ENCODE data around the gene AMN. TPM values are rescaled to one million over a fixed set of nuclear protein-coding genes. Genes with fewer than 3 reads are reported as not detected.

Gene AMN
- total RNA-seq, 2 experiments from 2014 or later = 0.17 TPM; not detected in 1

DNA sequence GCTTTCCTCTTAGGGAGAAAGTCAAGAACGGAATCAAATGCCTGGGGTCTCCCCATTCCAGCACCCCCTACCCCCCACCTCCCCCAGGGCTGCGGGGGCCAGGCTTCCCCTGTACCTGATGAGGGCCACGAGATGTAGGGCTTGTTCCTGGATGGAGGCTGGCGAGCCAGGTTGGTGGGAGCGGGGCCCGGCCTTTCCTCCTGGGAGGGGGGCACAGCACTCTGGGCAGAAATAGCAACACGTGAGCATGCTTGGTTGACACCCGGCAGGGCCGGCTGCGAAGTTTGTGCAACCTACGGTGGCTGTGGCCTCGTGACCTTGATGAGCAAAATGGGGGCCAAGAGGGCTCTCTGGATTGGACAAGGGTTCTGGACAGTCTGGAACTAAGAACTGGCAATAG is 15.7 kb downstream of the AMN start:
- intact Hi-C loops (cut with micrococcal nuclease) = no loop called here
- Mint-ChIP-seq H3K9me3 (no peaks in the 10 kb centered on the region), H3K27me3 (no peaks in the 10 kb centered on the region), H3K4me1 (ENCODE audit: low read depth) (no peaks in the 10 kb centered on the region), H3K4me3 (no peak overlapping the region), H3K27ac (no peak overlapping the region), H3K36me3 (no peaks in the 10 kb centered on the region)
- DNase-seq = no peak
- ChIA-PET CTCF (no interaction called here), POLR2A (no interaction called here)

DNA sequence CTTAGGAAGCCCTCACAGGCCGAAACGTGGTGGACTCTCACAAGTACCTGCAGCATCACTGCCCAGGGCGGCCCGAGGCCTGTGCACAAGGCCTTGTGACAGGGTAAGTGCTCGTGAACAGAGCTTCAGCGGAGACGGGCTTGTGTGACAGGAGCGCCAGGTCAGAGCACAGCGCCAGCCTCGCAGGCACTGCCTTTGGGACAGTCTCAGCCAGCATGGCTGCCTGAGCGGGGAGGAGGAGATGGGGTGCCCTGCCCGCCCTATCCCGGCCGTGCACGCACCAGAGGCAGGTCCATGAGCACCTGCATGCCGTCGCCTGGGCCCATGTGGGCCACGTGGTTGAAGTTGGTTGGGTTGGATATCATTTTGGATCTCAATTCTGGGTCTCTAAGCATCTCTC is 16.9 kb downstream of the AMN start:
- no peaks in the 10 kb centered on the region for H3K9me3 Mint-ChIP-seq
- DNase-seq = no peak
- H3K4me1 Mint-ChIP-seq (ENCODE audit: low read depth) = no peaks in the 10 kb centered on the region
- H3K27ac Mint-ChIP-seq = no peak overlapping the region
- no peaks in the 10 kb centered on the region for H3K36me3 Mint-ChIP-seq
- no peak overlapping the region for H3K4me3 Mint-ChIP-seq
- POLR2A ChIA-PET = no interaction called here
- intact Hi-C loops (cut with micrococcal nuclease) = no loop called here
- CTCF ChIA-PET = interaction anchor here (0.7 kb wide), 1 partner anchor 244 kb away, joined by 3 read pairs; no protein-coding TSS in a partner anchor
- H3K27me3 Mint-ChIP-seq = no peaks in the 10 kb centered on the region

DNA sequence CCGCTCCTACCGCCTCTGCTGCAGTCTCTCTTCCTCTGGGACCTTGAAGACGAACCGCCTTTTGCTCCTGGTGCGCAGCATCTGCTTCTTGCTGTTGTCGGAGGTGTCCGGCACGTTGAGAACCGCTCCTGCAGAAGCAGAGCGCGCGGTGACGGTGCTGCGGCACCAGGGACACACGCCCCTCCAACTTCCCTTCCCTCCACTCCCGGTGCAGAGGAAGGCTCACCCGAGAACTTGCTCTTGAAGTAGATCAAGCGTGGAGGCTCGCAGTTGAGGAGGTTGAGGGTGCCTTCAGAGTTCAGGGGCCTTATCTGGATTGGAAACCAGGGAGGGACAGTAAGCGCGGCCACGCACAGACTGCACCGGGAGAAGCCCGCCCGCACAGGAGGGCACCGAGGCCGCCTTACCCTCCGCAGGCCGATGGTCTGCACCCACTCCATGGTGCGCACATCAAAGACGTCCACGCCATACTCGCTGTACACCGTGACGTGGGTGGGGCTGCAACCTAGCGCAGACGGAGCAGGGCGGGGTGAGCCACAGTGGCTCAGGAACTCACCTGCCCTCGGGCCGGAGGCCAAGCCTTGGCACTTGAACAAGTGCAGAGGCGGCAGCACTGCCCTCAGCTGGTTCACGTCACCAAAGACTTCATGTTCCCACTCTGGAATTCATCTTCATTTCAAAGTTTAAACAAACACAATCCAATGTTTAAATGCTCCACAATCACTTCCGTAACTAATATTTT is 17.5 kb downstream of the AMN start:
- H3K27me3 Mint-ChIP-seq = no peaks in the 10 kb centered on the region
- intact Hi-C loops (cut with micrococcal nuclease) = no loop called here
- CTCF ChIA-PET = no interaction called here
- DNase-seq = no peak
- H3K9me3 Mint-ChIP-seq = no peaks in the 10 kb centered on the region
- H3K4me1 Mint-ChIP-seq (ENCODE audit: low read depth) = no peaks in the 10 kb centered on the region
- no peaks in the 10 kb centered on the region for H3K36me3 Mint-ChIP-seq
- POLR2A ChIA-PET = no interaction called here
- H3K27ac Mint-ChIP-seq = no peak overlapping the region
- H3K4me3 Mint-ChIP-seq = no peak overlapping the region

DNA sequence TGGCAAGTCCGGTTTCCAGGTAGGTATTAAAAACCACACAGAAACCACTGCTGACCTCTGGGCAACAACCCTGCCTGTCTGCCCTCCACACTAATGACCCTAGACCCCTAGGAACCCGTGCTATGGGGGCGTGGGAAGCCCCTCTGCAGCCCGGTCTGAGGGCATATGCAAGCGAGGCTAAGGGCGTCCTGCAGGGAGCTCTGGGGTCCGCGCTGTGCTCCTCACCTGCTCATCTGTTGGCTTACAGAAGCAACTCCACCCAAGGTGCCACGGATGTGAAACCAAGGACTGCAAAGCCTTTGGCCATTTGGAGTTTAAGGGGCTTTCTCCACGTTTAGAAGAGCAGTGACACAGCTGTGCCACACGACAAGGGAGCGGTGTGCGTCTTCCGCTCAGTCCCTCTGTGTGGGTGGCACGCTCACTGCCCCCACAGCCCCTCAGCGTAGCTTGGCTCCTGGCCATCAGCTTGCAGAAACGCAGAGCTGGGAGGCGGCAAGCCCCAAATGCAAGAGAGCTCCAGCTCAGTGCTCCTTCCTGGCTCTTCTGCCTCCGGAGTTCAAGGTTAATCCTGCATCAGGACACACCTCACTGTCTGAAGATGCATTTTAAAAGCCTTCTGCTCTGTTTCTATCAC is 18.4 kb downstream of the AMN start:
- H3K4me1 Mint-ChIP-seq (ENCODE audit: low read depth) = no peaks in the 10 kb centered on the region
- POLR2A ChIA-PET = no interaction called here

DNA sequence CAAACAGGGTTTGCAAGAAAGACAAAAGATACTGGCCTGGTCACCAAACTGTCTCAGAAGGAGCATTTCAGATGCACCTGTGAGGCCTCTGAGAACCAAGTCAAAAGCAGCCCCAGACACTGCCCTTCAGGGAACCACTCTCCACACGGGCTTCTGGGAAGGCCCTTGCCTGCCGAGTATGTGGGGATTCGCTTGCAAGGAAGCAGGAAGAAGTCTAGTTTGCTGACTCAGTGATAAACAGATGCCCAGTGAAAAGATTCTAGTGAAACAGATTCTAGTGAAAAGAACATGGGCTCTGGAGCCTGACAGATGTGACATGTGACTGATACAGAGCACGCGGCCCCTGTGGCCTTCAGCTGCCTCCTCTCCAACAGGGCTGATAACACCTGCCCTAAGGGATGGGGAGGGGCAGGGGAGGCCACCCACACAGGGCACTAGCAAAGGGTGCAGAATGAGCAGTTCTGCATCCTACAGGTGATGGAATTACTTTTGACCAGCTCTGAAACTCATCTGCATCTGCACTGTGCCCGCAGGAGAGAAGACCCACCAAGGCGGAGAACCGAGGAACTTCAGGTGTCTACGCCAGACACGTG is 19.1 kb downstream of the AMN start:
- ChIA-PET CTCF (no interaction called here), POLR2A (no interaction called here)
- no peaks in the 10 kb centered on the region for H3K27me3 Mint-ChIP-seq
- DNase-seq = no peak
- no peak overlapping the region for H3K4me3 Mint-ChIP-seq
- H3K4me1 Mint-ChIP-seq (ENCODE audit: low read depth) = peaks cover 2% of the 10 kb centered on the region
- H3K36me3 Mint-ChIP-seq = no peaks in the 10 kb centered on the region
- intact Hi-C loops (cut with micrococcal nuclease) = no loop called here
- no peaks in the 10 kb centered on the region for H3K9me3 Mint-ChIP-seq
- no peak overlapping the region for H3K27ac Mint-ChIP-seq

More for the DNA sequence above, 18.4 kb downstream of the AMN start:
- Mint-ChIP-seq H3K4me3 (no peak overlapping the region), H3K27ac (no peak overlapping the region), H3K36me3 (no peaks in the 10 kb centered on the region), H3K27me3 (no peaks in the 10 kb centered on the region), H3K9me3 (no peaks in the 10 kb centered on the region)
- CTCF ChIA-PET = no interaction called here
- intact Hi-C loops (cut with micrococcal nuclease) = no loop called here
- no peak for DNase-seq

DNA sequence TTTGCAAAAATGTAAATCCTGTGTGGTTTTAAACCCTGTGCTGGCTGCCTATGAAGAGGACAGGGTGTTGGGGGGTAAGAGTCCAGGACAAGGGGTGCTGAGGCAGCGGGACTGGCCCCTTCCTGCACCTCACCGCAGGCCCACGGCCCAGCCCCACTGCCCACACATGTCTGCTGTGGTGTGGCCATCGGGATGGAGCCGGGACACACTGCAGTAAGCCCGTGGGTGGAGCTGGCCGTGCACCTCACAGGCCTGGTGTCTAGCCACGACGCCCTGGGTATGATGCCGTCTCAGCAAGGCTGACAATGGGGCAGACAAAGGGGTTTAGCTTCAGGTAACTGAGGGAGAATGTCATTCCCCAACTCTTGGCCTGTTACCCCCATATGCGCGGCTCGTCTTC is 19.6 kb downstream of the AMN start:
- ChIA-PET CTCF (no interaction called here), POLR2A (no interaction called here)
- no peaks in the 10 kb centered on the region for H3K9me3 Mint-ChIP-seq
- H3K27me3 Mint-ChIP-seq = no peaks in the 10 kb centered on the region
- peaks cover 6% of the 10 kb centered on the region for H3K4me1 Mint-ChIP-seq (ENCODE audit: low read depth)
- no peak for DNase-seq
- H3K36me3 Mint-ChIP-seq = no peaks in the 10 kb centered on the region
- intact Hi-C loops (cut with micrococcal nuclease) = no loop called here
- H3K27ac Mint-ChIP-seq = no peak overlapping the region
- H3K4me3 Mint-ChIP-seq = no peak overlapping the region

DNA sequence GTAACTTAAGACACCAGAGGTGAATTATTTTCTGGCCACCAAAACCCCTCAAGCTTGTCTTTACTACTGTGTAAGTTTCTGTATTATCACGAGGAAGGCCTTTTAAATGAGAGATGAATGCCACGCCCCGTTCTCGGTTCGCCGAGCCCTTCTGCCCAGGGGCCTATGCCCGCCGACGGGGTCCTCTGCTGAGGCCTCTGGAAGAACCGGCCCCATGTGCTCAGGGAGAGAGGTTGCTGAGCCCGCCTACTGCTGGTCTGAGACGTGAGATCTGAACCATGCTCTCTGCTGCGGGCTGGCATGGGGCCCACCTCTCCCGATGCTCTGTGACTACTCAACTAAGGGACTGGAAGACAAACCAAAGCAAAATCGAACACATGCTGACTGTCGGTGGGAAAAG is 21.0 kb downstream of the AMN start:
- Mint-ChIP-seq H3K27ac (no peak overlapping the region), H3K4me3 (no peak overlapping the region), H3K4me1 (ENCODE audit: low read depth) (peaks cover 10% of the 10 kb centered on the region), H3K9me3 (no peaks in the 10 kb centered on the region), H3K36me3 (no peaks in the 10 kb centered on the region), H3K27me3 (no peaks in the 10 kb centered on the region)
- ChIA-PET POLR2A (no interaction called here), CTCF (no interaction called here)
- intact Hi-C loops (cut with micrococcal nuclease) = no loop called here
- no peak for DNase-seq

DNA sequence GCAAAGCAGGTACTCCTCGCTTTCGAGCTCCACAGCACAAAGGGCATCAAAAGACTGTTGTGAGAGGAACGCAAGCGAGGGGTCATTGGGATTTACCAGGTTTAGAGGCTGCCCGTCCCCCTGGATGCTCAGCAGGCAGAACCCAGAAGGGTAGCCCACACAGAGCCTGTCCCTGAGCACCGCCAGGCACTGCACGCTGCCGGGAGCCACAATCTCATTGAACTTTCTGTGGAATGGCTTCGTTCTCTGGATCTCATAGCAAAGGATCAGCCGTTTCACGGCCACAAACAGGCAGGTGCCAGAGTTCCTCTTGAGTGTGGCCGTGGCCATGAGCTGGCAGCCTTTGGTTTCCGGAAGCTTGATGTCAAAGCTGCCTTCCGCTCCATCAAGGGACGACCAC is 21.5 kb downstream of the AMN start:
- no peak for DNase-seq
- H3K27ac Mint-ChIP-seq = no peak overlapping the region
- H3K27me3 Mint-ChIP-seq = no peaks in the 10 kb centered on the region
- POLR2A ChIA-PET = no interaction called here
- H3K4me3 Mint-ChIP-seq = no peak overlapping the region
- H3K9me3 Mint-ChIP-seq = no peaks in the 10 kb centered on the region
- intact Hi-C loops (cut with micrococcal nuclease) = no loop called here
- H3K4me1 Mint-ChIP-seq (ENCODE audit: low read depth) = peaks cover 14% of the 10 kb centered on the region
- no peaks in the 10 kb centered on the region for H3K36me3 Mint-ChIP-seq
- CTCF ChIA-PET = no interaction called here

DNA sequence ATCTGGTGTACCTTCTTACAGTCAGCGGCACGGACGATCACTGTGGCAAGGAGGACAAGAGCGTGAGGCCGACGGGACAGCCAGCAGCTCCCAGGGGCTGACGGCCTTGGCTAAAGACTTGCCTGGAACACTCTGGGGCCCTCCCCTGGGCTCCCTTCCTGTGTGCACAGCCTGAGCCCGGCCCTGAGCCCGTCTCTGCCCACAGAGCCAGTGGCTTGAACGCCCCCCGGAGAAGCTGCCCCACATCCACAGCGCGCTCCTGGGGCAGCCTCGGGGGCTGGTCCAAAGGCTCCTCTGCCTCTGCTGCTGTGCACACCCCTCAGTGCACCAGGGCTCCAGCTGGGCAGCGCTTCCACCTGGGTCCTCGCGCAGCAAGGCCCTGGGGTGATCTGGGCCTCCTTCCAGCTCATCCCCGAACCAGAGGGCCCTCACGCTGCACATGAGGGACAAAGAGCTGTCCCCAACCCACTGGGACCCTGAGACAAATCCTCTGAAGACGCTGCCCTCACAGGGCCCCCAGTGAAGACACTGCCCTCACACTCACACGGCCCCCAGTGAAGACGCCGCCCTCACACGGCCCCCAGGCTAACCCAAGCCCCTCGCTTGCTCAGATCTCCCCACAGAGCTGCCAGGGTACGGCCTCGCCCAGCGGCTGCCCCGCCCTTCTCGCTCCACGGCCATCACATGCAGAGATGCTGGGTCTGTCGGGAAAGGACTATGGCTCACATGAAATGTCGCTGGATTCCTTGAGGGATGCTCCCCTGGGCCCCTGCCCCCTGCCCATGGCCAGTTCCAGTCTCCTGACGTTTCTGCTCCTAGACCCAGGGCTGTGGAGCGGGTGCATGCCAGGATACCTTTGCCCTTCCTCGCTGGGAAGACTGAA is 22.2 kb downstream of the AMN start:
- intact Hi-C loops (cut with micrococcal nuclease) = no loop called here
- H3K27ac Mint-ChIP-seq = no peak overlapping the region
- CTCF ChIA-PET = interaction anchor here (2.6 kb wide), 1 partner anchor 250 kb away, joined by 13 read pairs; no protein-coding TSS in a partner anchor

DNA sequence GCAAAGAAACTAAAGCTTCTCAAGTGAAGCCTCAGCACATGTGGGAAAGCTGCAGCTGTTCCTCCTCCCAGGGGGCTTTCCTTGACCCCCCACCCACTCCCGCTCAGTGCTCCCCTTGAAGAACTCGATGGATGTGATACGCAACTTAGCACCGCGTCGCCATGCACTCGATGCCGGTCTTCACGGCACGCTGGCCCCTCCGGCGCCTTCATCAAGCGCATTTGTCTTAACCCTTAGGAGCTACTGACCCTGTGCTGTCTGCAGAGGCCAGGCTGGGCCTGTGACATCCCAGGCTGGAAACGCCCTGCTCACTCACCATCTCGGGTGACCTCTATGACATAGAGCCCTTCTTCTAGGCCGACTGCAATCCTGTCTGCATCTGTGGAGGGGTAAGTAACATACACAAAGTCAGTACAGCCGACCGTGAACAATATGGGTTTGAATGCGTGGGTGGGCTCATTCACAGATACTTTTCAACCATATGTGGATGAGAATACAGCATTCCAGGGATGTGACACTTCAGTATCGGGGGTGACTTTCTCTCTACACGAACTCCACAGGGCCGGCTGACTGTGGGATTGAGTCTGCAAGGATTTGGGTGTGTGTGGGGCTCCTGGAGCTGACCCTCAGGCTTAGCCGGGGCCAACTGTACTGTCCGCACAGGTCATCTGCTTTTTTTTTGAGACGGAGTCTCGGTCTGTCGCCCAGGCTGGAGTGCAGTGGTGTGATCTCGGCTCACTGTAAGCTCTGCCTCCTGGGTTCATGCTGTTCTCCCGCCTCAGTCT is 23.1 kb downstream of the AMN start:
- ChIA-PET POLR2A (no interaction called here), CTCF (interaction anchor here (0.5 to 2.6 kb wide), 2 partner anchors 251 to 501 kb away, joined by 3 to 13 read pairs; no protein-coding TSS in a partner anchor)
- Mint-ChIP-seq H3K4me3 (no peak overlapping the region), H3K9me3 (no peaks in the 10 kb centered on the region), H3K36me3 (no peaks in the 10 kb centered on the region), H3K27ac (no peak overlapping the region), H3K4me1 (ENCODE audit: low read depth) (peaks cover 20% of the 10 kb centered on the region), H3K27me3 (no peaks in the 10 kb centered on the region)
- intact Hi-C loops (cut with micrococcal nuclease) = no loop called here
- DNase-seq = no peak

More for the DNA sequence above, 22.2 kb downstream of the AMN start:
- Mint-ChIP-seq H3K4me3 (no peak overlapping the region), H3K36me3 (no peaks in the 10 kb centered on the region), H3K27me3 (no peaks in the 10 kb centered on the region), H3K4me1 (ENCODE audit: low read depth) (peaks cover 20% of the 10 kb centered on the region), H3K9me3 (no peaks in the 10 kb centered on the region)
- POLR2A ChIA-PET = no interaction called here
- DNase-seq = no peak

DNA sequence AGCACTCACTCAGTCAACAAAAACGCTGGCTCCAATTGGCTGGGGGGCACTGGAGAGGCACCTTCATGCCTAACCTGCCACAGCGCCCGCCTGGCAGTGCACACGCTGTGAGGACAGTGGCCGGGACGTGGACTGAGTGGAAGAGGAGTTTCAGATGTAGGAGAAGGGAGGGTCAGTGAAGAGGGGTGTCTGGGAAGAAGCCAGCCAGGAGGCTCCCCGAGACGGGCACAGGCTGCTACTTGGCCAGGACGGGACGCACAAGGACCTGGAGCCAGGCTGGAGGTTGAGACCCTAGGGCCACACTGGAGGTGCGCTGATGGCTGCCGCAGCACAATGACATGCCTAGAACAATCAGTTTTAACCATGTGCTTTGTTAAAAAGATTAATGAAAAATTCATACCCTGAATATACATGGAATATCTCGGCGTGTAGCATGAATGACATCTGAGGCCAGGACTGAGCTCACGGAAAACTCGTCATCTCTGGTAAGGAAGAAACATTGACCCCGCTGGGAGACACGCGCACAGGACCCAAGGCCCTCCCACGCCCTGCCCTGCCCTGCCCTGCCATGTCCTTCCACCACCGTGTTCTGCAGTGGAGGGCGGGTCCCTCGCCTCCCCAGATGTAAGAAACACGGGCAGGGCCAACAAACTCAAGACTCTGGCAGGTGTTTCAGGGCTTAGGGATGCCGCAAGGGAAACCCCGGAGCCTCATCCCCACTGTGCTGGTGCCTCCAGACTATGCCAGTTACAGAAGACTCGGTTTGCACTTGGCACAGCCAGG is 25.0 kb downstream of the AMN start:
- ChIA-PET CTCF (interaction anchor here (1.2 to 2.6 kb wide), 2 partner anchors 157 to 253 kb away, joined by 3 to 13 read pairs; no protein-coding TSS in a partner anchor), POLR2A (no interaction called here)
- no peaks in the 10 kb centered on the region for H3K9me3 Mint-ChIP-seq
- peaks cover 20% of the 10 kb centered on the region for H3K4me1 Mint-ChIP-seq (ENCODE audit: low read depth)
- H3K27me3 Mint-ChIP-seq = no peaks in the 10 kb centered on the region
- no peak for DNase-seq
- H3K36me3 Mint-ChIP-seq = no peaks in the 10 kb centered on the region
- no peak overlapping the region for H3K27ac Mint-ChIP-seq
- no peak overlapping the region for H3K4me3 Mint-ChIP-seq
- intact Hi-C loops (cut with micrococcal nuclease) = no loop called here
